ENCODE data around the gene CLC.
"Not testable (repeated sequence)": the region's sequence is repeated elsewhere in the genome, so short reads cannot be mapped to it uniquely, and the experiment has no call there.

CLC gene

GRCh38 chr19:39688637-39689036 lies 49.2 kb downstream of the CLC start:
- not testable (repeated sequence) for H3K4me3 ChIP-seq (ENCODE audit: low read length); DNase-seq (ENCODE audit: low read depth, low spot score)

GRCh38 chr19:39686739-39687138 lies 51.1 kb downstream of the CLC start:
- DNase-seq (ENCODE audit: low read depth, low spot score), result no peak
- no peak overlapping the region for H3K4me3 ChIP-seq (ENCODE audit: low read length)

GRCh38 chr19:39684267-39684666 lies 53.6 kb downstream of the CLC start:
- H3K4me3 ChIP-seq (ENCODE audit: low read length), result no peak overlapping the region
- no peak for DNase-seq (ENCODE audit: low read depth, low spot score)

GRCh38 chr19:39681416-39681815 lies 56.4 kb downstream of the CLC start:
- DNase-seq (ENCODE audit: low read depth, low spot score), result no peak
- no peak overlapping the region for H3K4me3 ChIP-seq (ENCODE audit: low read length)

Data from Jurkat, Clone E6-1 (cell line).